Measurements from ENCODE around the gene PI4KB.

DNA sequence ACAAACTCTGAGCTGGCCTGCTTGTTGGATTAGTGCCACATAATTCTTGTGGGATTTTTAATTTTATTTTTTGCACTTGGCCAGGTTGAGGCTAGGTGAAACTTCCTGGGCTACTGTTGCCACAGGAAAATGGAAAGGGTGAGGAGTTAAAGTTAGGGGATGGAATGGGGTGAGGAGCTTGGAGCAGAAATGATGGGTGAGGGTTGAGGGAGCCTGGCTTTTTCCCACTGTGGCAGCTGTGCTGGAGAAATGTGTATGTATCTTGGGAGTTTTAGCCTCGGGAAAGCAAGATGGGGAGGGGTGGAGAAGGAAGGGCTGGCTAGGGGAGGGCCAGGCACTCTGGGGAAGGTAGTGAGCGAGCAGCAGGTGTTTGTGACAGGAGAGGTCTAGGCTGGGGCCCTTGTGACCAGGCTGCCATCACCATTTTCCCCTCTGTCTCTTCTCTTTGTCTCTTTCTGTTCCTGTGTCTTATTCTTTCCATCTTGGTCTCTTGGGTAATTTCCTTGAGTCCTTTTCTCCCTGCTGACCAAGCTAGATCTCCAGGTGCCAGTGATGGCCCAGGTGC is 43.1 kb downstream of the PI4KB start:
- TF ChIP-seq, protein P1, sequence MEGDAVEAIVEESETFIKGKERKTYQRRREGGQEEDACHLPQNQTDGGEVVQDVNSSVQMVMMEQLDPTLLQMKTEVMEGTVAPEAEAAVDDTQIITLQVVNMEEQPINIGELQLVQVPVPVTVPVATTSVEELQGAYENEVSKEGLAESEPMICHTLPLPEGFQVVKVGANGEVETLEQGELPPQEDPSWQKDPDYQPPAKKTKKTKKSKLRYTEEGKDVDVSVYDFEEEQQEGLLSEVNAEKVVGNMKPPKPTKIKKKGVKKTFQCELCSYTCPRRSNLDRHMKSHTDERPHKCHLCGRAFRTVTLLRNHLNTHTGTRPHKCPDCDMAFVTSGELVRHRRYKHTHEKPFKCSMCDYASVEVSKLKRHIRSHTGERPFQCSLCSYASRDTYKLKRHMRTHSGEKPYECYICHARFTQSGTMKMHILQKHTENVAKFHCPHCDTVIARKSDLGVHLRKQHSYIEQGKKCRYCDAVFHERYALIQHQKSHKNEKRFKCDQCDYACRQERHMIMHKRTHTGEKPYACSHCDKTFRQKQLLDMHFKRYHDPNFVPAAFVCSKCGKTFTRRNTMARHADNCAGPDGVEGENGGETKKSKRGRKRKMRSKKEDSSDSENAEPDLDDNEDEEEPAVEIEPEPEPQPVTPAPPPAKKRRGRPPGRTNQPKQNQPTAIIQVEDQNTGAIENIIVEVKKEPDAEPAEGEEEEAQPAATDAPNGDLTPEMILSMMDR (IDR thresholded peaks at IDR 0.05): no peak
- no peak for TF ChIP-seq POLR2A (IDR thresholded peaks at IDR 0.05)
